Liver (tissue), 2 donors: ENCODE data around the gene LIG1.

Source experiments
- CTCF ChIP-seq: fragments of 150-350 bp; IDR thresholded peaks from 2 replicates; pipeline ENCODE4 v1.5.1; 2017; ENCODE audit warnings: improper control_type of control experiment, low read depth, low read length; ENCODE audit not compliant: missing input control
- FOXA1 ChIP-seq: IDR thresholded peaks from 2 replicates; pipeline ENCODE4 v1.6.1; 2016; ENCODE audit warnings: antibody characterized with exemption
- TF ChIP-seq, protein P1 (sequence below): IDR thresholded peaks from 2 replicates; pipeline ENCODE4 v1.6.1; 2016; ENCODE audit warnings: antibody characterized with exemption, mild to moderate bottlenecking
- donor health status: healthy.

GRCh38 chr19:48117515-48118130 is 52.5 kb downstream of the LIG1 start:
- TF ChIP-seq, protein P1, sequence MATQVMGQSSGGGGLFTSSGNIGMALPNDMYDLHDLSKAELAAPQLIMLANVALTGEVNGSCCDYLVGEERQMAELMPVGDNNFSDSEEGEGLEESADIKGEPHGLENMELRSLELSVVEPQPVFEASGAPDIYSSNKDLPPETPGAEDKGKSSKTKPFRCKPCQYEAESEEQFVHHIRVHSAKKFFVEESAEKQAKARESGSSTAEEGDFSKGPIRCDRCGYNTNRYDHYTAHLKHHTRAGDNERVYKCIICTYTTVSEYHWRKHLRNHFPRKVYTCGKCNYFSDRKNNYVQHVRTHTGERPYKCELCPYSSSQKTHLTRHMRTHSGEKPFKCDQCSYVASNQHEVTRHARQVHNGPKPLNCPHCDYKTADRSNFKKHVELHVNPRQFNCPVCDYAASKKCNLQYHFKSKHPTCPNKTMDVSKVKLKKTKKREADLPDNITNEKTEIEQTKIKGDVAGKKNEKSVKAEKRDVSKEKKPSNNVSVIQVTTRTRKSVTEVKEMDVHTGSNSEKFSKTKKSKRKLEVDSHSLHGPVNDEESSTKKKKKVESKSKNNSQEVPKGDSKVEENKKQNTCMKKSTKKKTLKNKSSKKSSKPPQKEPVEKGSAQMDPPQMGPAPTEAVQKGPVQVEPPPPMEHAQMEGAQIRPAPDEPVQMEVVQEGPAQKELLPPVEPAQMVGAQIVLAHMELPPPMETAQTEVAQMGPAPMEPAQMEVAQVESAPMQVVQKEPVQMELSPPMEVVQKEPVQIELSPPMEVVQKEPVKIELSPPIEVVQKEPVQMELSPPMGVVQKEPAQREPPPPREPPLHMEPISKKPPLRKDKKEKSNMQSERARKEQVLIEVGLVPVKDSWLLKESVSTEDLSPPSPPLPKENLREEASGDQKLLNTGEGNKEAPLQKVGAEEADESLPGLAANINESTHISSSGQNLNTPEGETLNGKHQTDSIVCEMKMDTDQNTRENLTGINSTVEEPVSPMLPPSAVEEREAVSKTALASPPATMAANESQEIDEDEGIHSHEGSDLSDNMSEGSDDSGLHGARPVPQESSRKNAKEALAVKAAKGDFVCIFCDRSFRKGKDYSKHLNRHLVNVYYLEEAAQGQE = no peak
- TF ChIP-seq FOXA1 (no peak), CTCF (no peak)
